ENCODE data around the gene GAST. TPM values are rescaled to one million over a fixed set of nuclear protein-coding genes. Genes with fewer than 3 reads are reported as not detected.

GAST gene, protein sequence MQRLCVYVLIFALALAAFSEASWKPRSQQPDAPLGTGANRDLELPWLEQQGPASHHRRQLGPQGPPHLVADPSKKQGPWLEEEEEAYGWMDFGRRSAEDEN
- not detected for total RNA-seq

DNA sequence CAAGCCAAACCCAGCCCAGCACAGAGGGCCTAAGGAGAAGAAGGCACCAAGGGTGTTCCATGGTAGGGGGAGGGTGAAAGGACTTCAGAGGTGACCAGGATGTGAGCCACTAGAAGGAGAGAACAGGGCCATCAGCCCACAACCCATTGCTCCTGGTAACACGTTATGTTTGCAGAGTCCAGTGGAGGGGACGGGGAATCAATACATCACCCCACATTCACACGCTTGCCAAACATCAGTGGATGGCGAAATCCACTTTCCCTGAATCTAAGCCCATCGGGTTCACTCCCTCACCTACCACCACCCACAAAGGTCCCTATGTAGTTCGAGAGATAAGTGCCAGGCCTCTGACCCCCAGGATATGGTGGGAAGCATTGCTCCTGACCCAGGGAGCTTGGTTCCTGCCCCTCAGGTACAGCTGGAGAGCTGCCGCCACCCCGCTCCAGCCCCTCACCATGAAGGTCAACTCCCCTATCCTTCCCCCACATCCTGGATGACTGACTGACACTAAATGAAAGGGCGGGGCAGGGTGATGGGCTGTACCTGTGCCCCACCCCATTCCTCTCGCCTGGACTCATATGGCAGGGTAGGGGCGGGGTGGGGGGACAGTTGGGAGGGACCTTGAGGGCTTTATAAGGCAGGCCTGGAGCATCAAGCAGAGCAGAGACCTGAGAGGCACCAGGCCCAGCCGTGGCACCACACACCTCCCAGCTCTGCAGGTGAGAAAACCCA lies at the start of gene GAST:
TSS of gene GAST (plus strand) at position 663 of the 732 bp plus-strand sequence. CDS start 3,106 bp downstream, outside the sequence.
- no peaks in the 10 kb centered on the region for H3K36me3 ChIP-seq
- no peak for DNase-seq
- H3K27ac ChIP-seq, result no peak within 1 kb of the TSS
- H3K9me3 ChIP-seq, result no peaks in the 10 kb centered on the region
- no peak for TF ChIP-seq POLR2A (IDR thresholded peaks at IDR 0.05)
- TF ChIP-seq, protein P1, sequence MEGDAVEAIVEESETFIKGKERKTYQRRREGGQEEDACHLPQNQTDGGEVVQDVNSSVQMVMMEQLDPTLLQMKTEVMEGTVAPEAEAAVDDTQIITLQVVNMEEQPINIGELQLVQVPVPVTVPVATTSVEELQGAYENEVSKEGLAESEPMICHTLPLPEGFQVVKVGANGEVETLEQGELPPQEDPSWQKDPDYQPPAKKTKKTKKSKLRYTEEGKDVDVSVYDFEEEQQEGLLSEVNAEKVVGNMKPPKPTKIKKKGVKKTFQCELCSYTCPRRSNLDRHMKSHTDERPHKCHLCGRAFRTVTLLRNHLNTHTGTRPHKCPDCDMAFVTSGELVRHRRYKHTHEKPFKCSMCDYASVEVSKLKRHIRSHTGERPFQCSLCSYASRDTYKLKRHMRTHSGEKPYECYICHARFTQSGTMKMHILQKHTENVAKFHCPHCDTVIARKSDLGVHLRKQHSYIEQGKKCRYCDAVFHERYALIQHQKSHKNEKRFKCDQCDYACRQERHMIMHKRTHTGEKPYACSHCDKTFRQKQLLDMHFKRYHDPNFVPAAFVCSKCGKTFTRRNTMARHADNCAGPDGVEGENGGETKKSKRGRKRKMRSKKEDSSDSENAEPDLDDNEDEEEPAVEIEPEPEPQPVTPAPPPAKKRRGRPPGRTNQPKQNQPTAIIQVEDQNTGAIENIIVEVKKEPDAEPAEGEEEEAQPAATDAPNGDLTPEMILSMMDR (IDR thresholded peaks at IDR 0.05), result no peak
- peaks cover 0 to 2% (median 0%) of the 10 kb centered on the region in 3 donors for H3K4me1 ChIP-seq
- peaks cover 0 to 27% (median 0%) of the 10 kb centered on the region in 4 donors for H3K27me3 ChIP-seq
- no peak within 1 kb of the TSS for H3K4me3 ChIP-seq
- intact Hi-C loops (cut with DNase I), result no loop called here
- WGBS, 2 donors, result 90 to 91% methylated on average over 5 to 6 of the region's 12 CpGs

DNA sequence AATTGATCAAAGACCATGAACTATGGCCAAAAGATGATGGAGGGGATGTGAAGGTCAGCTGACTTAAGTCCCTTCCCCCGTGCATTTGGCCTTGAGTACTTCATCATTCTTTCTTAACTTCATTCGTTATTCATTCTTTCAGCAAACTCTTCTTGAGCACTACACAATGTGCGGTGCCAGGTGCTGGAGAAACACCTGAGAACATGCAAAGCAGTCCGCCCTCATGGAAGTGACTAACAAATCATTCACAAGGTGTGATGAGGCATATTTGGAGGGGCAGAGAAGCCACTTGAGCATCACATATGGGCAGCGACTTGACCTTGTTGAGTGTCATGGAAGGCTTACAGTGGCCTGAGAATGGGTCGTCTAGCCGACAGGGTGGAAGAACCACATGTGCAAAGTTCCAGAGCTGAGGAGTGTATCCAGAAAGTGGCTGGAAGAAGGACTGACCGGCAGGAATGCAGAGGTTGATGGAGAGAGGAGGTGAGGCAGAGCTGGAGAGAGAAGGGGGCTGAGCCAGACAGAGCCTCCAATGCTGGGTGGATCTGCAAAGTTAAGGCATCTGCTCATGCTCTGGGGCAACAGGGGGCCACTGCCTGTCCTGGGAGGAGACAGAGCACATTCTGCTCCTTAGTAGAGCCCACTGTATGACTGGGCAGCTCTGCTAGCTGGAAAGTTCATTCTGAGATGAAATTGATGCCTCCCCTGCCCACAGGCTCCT lies 48.5 kb upstream of the GAST start:
- H3K4me1 ChIP-seq, result peaks cover 37 to 99% (median 40%) of the 10 kb centered on the region in 3 donors
- no peaks in the 10 kb centered on the region for H3K27me3 ChIP-seq
- H3K36me3 ChIP-seq, result no peaks in the 10 kb centered on the region
- TF ChIP-seq, protein P1 (IDR thresholded peaks at IDR 0.05), result no peak
- no peak for TF ChIP-seq POLR2A (IDR thresholded peaks at IDR 0.05)
- no peaks in the 10 kb centered on the region for H3K9me3 ChIP-seq
- peak overlapping the region in 1 of 4 donors; percentile 46 for H3K4me3 ChIP-seq
- peak overlapping the region; percentile 66 to 98 (median 97) for H3K27ac ChIP-seq
- DNase-seq, result no peak
- intact Hi-C loops (cut with DNase I), result loop anchor here (5.0 to 10.0 kb wide), 2 partner anchors 116 to 859 kb away; no protein-coding TSS in a partner anchor
- 38 to 64% methylated on average over 8 of the region's 8 CpGs for WGBS, 2 donors

DNA sequence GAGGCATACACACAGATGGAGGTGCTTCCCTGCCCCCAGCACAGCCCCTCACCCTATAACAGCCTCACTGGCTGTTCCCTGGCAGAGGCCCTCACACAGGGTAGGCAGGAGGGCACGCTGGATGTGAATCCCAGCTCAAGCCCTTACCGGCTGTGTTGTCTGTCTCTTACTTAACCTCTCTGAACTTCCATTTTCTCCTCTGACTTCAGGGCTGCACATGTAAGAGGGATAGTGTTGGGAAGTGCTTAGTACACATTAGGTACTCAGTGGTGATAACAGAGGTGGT lies 48.0 kb upstream of the GAST start:
- Histone ChIP-seq H3K27me3 (no peaks in the 10 kb centered on the region), H3K36me3 (no peaks in the 10 kb centered on the region), H3K27ac (peak overlapping the region; percentile 66 to 98 (median 97)), H3K9me3 (no peaks in the 10 kb centered on the region), H3K4me1 (peaks cover 32 to 94% (median 36%) of the 10 kb centered on the region in 3 donors), H3K4me3 (peak overlapping the region in 1 of 4 donors; percentile 46)
- WGBS, 2 donors, result 73 to 80% methylated on average over 1 to 2 of the region's 2 CpGs
- no peak for TF ChIP-seq POLR2A (IDR thresholded peaks at IDR 0.05)
- TF ChIP-seq, protein P1 (IDR thresholded peaks at IDR 0.05), result no peak
- intact Hi-C loops (cut with DNase I), result loop anchor here (5.0 to 10.0 kb wide), 2 partner anchors 117 to 859 kb away; no protein-coding TSS in a partner anchor
- no peak for DNase-seq

DNA sequence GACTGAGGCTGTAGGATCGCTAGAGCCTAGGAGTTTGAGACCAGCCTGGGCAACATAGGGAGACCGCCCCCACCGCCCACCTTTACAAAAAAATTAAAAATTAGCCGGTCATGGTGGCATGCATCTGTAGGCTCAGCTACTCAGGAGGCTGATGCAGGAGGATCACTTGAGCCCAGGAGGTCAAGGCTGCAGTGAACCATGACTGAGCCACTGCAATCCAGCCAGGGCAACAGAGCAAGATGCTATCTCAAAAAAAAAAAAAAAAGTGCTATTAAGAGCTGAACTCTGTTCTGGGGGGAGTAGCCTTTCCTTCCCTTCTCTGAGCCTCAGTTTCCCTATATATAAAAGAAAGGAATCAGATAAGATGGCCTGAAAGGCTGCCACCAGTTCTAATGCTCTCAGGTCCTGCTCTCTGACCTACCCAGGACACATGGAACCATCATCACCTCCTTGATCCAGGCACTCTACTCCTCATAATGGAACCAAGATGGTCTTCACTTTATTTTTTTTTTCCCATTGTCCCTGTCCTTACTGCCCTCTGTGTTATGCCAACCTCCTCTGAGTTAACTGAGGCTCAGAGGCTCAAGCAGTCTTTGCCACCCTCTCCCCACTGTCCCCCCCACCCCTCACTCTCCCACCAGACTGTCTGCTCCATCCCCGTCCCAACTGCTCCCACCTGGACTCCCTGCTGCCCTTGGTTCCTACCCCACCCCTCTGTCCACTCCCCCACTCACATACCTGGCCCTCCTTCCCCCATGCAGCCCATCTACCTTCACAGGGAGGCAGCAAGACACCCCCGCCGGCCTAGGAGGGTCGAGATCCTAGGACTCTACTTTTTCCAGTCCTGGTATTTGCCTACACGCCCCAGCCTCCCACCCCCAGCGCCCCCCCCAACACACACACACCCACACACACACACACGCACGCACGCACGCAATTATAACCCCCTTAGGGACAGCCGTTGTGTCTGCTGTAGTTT lies 47.3 kb upstream of the GAST start:
- peak overlapping the region; percentile 28 to 66 (median 50) for H3K4me3 ChIP-seq
- no peaks in the 10 kb centered on the region for H3K27me3 ChIP-seq
- H3K4me1 ChIP-seq, result peaks cover 25 to 91% (median 34%) of the 10 kb centered on the region in 3 donors
- no peaks in the 10 kb centered on the region for H3K9me3 ChIP-seq
- no peak for TF ChIP-seq POLR2A (IDR thresholded peaks at IDR 0.05)
- TF ChIP-seq, protein P1 (IDR thresholded peaks at IDR 0.05), result no peak
- DNase-seq, result no peak
- intact Hi-C loops (cut with DNase I), result loop anchor here (5.0 to 10.0 kb wide), 2 partner anchors 118 to 860 kb away; no protein-coding TSS in a partner anchor
- 21 to 48% methylated on average over 8 to 9 of the region's 15 CpGs for WGBS, 2 donors
- H3K27ac ChIP-seq, result peak overlapping the region; percentile 93 to 98 (median 97)
- no peaks in the 10 kb centered on the region for H3K36me3 ChIP-seq

Data from esophagus squamous epithelium (tissue), 5 donors.